ENCODE data around the gene EML2.

EML2 gene

DNA sequence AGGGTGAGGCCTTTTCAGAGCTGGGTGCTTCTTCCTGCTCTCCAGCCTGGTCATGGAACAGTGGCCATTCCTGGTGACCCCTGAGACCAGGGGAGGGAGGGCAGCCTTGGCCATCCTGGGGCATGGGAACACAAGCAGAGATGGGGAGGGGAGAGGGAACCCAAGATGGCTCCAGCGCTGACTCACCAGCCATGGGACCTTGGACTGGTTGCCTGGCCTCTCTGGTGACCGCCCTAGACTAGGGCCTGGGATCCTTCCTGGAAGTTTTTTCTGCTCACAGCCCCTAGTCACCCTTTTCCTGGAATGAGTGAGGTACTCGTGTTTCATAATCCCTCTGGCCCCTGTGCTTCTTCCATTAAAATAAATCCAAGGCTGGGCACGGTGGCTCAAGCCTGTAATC, 51.3 kb downstream of the EML2 start:
- DNase-seq (ENCODE audit: low read depth in 2 of 2): no peak

DNA sequence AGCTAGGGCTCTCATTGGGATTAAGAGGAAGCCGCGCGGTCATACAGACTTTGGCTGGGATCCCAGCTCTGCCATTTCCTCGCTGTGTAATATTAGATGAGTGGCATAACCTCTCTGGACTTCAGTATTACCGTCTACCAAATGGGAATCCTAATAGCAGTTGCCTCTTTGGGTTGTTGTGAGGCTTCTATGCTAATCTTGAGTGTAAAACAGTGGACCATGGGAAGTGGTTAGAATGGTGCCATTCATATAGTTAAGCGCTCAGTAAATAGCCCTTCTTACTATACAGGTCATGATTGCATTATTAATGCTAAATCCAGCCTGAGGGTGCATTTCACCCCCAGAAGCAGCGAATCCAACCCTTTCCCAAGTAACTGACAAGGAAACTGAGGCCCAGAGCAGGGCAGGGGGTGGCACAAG, 54.0 kb downstream of the EML2 start:
- DNase-seq (ENCODE audit: low read depth in 2 of 2): no peak

DNA sequence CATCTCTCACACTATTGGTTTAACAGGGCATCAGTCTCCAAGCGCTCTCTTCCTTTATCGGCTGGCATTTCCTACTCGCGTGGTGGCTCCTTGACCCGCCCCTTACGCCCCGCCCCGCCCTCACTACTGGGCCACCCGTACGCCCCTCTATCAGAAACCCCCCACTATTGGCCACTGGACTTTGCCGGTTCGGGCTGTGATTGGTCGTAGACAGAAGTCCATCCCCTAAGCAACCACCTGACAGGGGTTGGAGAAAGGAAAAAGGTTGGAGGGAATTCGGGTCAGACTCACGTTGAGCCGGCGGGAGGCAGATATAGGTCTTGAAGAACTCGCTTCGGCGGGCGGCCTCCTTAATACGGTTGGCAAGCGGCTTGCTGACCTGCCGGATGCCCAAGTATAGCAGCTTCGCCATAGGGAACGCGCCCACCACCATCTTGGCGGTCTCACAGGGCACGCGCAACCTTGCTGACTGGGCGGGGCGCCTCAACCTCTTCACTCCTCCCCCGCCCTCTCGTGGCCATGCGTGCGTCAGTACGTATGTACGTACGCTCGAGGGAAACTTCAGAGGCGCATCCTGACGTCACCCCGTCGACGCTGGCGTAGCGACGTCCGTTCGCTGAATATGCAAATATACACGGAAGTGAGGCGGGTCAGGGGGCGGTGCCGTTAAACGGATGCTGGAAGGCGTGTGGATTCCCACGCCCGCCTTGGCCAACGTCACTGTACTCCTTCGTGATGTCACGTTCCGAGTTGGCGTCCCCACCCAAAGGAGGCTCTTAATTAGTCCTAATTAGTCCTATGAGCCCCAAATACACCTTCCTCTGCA, 54.7 kb downstream of the EML2 start, which contains the start of gene OPA3:
Gene OPA3, minus strand, starts transcription at position 471 of the 826 bp plus-strand sequence. Its CDS starts 38 bp downstream, at position 433.
- peak; percentile 97 for DNase-seq (ENCODE audit: low read depth in 2 of 2)

DNA sequence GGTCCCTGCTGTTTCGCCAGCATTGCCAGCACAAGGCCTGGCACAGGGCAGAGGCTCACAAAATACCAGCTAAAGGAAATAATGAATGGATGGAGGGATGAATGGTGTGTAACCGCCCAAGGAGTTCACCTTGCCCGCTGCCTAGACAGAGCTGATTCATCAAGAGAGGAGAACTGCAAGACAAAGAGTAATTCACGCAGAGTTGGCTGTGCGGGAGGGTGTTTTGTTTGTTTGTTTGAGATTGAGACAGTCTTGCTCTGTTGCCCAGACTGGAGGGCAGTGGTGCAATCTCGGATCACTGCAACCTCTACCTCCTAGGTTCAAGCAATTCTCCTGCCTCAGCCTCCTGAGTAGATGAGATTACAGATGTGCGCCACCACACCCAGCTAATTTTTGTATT, 57.6 kb downstream of the EML2 start:
- no peak for DNase-seq (ENCODE audit: low read depth in 2 of 2)

DNA sequence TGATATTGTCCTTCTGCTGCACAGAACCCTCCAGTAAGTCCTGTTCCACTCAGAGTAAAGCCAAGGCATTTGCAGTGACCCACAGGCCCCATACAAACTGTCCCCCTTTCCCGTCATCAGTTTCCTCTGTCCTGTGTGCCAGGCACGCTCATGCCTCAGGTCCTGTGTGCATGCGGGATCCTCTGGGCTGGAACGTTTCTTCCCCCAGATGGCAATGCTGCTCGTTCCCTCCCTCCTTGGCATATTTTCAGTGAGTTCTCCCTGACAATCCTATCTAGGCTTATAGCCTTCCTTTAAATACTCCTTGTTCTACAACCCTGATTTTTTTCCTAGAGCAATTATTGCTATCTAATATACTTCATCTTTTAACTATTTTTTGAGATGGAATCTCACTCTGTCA, 60.3 kb downstream of the EML2 start:
- DNase-seq (ENCODE audit: low read depth in 2 of 2): no peak

DNA sequence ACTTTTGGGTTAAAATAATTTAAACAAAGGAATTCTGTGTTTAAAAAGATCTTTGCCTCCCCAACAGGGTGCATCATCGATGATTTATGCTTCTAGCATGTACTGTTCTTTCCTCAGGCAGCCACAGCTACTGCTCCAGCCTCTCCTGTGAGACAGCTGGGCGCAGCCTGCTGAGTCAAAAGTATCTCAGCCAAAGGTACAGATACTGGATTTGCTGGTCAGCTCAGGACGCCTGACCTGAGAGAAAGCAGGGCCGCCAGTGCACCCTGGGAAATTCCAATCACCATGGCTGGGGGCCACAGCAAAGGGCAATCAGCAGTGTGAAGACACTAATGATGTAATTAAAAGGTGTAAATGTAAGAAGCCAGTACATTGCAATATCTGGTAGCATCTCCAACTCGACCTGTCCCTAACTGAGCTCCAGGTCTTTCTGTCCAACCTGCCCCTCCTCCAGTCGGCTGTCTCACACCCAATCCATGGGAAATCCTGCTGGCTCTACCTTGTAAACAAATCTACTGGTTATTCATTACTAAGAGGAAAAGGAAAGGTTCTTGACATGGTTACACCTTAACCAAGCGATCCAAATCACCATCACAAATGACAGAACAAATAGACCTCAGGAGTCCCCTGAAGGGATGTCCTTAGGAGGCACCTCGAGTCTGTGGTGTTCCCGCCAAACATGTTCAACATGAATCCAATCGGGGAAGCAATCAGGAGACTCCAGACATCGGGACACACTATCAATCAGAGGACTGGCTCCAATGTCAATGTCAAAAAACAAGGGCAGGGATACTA, 61.9 kb downstream of the EML2 start:
- no peak for DNase-seq (ENCODE audit: low read depth in 2 of 2)

DNA sequence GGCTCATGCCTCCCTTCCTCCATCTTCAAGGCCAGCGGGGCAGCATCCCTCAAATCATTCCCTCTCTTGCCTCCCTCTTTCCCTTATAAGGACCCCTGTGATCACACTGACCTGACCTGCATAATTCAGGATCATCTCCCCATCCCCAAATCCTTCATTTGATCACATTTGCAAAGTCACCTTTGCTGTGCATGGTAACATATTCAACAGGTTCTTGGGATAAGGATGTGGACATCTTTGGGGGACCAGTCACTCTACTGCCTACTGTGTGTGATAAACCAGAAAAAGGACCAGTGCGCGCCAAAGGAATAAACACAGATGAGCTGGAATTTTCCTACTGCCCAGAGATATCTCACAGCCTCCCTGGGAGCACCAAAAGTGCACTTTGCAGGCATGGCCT, 62.5 kb downstream of the EML2 start:
- no peak for DNase-seq (ENCODE audit: low read depth in 2 of 2)

DNA sequence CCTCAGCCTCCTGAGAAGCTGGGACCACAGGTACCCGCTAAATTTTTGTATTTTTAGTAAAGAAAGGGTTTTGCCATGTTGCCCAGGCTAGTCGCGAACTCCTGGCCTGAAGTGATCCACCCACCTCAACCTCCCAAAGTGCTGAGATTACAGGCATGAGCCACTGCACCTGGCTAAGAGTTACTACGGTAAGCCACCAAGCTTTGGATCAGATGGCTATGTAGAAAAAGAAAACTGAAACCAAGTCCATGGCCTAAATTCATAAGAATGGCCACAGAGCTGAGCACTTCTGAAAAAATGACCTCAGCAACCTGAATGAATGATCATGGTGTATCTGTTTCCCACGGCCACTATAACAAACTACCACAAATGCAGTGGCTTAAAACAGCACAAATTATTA, 64.0 kb downstream of the EML2 start:
- DNase-seq (ENCODE audit: low read depth in 2 of 2): no peak

DNA sequence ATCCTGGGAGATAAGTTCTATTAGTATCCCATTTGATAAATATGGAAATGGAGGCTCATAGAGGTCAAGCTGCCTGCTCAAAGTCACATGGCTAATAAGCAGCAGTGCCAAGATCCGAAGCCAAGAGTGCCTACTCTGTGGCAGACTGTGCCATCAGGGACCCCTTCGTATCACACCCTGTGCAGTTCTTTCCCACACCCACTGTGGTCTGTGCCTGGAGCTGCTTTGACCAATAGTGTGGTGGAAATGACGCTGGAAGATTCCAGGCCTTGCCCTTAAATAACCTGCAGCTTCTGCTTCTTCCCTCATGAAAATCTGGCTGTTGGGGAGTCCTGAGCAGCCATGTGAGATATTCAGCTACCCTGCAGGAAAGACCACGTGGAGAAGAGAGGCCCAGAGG, 64.7 kb downstream of the EML2 start:
- no peak for DNase-seq (ENCODE audit: low read depth in 2 of 2)

DNA sequence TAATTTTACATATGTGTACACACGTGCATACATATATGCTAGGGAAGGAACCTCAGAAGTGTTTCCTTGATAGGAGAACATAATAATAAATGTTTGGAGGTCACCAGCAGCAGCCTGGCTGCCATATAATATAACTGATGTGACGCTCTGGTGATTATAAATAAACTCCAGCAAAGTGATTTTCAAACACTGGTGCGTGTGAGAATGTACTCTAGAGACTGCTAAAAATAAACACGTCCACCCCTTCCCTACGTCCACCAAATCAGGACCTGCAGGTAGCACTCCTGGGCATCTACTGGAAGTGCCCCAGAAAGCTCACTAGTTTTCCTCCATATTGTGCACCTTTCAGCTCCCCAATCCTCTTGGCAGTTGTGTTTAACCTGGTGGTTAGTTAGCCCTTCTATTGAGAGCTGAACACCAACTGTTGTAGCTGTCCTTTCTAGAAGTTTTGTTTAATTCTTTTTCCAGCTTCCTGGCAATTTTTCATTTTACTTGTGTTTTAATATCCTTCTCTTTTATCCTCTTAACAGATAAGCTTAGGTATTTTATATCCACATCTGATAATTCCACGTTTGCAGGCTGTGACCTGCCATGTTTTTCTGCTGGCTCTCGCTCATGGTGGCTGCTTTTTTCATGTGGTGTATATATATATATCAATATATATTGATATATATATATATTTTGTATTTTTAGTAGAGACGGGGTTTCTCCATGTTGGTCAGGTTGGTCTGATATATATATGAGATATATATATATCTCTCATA, 67.6 kb downstream of the EML2 start:
- DNase-seq (ENCODE audit: low read depth in 2 of 2): no peak

DNA sequence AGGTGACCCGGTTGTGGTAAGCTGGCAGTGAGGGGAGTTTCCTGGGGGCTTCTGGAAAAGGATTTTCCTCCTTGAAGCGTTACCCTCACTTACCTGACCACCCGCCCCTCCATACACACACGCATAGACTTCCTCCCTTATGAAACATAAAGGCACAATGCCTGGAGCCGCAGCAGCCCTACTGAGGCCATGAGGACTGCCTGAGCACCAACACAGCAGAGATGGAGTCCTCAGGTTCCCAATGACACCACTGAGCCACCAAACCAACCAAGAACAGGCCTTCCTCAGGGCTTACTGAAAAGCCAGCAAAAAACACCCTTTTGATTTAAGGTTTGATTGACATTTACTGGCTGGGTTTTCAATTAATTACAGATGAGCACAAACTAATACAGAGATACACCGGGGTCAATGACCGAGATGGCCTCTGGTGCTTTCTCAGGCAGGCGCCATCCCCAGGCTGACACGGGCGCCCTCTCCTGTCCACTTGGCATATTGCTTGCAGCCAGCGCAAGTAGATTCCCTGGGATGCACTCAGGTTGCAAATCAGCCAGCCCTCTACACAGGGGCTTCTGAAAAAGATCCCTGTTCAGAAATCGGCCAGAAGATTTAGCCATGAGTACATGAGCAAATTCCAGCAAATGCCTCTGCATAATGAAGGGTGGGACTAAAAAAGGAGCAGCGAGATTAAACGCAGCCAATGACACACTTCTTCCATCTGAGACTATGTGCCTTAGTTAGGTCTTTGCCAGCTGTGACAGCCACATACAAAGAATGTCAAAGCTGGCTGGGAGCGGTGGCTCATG, 69.4 kb downstream of the EML2 start:
- DNase-seq (ENCODE audit: low read depth in 2 of 2): peak in 1 of 2 donors; percentile 23

DNA sequence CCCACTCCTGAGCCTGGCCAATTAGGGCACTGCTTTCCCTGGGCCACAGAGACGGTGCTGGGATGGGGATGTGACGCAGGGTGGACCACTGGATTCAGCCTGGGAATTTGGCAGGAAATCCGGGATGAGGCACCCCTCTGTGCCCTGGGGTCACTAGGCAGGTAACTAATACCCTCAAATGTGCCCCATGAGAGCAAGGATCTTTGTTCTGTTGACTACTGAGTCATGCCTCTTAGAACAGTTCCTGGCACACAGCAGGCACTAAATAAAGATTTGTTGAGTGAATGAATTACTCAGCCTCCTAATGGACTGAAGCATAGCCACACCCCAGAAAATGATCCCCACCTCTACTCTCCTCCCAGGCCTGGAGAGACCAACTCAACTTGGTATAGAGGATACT, 70.5 kb downstream of the EML2 start:
- no peak for DNase-seq (ENCODE audit: low read depth in 2 of 2)

DNA sequence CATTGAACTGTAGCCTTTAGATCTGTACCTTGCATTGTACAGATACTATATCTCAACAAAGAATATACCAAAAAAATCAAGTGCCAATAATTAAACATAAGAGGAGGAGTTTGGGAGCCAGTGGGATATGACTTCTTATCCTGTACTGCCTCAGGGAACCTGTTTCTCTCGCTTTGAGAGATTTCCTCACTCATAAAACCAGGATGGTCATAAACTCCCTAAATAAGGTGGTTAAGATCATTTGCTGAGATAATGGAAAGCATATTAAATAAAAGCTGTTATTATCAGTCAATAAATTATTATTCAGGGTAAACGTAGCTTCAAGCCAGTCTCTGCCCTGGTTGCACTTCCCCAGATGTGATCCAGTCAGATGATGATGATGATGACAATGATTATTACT, 71.6 kb downstream of the EML2 start:
- no peak for DNase-seq (ENCODE audit: low read depth in 2 of 2)

DNA sequence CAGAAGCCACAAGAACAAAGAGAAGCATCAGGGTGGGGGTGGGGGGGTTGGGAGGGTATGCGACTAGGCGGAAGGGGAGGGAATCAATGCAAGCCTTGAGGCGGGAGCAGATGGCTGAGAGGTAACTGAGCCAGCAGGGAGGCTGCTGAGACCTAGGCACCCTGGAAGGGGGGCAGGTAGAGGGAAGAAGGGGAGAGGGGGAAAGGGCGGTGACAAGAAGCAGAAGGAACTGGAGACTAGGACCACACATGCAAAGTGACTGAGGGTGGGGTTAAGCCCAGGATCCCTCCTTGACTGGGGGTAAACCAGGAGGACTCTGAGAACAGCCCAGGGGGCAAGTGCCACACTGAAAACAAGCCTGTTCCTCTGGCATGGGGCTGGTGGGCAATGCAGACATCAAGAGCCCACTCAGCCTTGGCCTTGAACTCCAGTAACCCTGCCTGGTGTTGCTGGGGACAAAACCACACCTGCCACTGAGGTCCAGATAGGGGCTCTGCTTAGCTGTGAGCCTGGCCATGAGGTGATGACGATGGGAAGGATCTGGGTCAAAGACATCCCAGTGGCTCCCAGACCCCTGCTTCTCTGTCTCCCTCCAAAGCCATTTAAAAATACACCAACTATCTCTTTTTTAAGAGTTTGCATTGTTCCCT, 74.9 kb downstream of the EML2 start:
- no peak for DNase-seq (ENCODE audit: low read depth in 2 of 2)

DNA sequence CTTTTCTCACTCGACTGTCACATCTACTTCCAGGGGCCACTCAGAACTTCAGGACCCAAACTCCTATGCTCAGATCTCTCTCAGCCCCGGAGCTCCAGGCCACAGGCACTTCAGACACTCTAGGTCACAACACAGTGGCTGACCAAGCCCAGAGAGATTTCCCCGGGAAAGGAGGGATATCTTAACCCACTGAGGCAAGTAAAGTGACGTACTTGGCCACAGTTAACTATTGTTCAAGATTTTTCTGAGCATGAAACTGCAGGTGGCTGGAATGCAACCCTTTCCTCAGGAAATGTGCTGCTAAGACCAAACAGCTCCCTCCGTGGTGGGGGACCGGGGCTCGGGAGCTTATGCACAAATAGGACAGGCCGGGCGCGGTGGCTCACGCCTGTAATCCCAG, 78.5 kb downstream of the EML2 start:
- no peak for DNase-seq (ENCODE audit: low read depth in 2 of 2)

DNA sequence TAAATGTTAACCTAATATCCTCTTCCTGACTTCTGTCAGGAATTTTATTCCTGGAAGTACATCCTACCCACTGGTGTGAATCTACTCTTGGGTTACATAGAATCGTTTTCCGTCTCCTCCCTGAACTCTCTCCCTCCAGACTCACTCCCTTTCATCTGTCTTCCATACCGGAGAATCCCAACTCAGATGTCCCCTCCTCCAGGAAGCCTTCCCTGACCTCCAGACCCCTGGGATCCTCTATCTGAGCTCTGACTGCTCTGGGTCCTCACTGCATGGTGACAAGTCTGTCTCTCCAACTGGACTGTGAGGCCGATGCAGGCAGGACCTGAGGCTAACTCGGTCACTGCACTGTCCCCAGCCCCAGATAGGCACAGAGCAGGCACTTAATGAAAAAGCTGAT, 79.2 kb downstream of the EML2 start:
- DNase-seq (ENCODE audit: low read depth in 2 of 2): no peak

All from stimulated activated CD8-positive, alpha-beta memory T cell treated with anti-CD3 and anti-CD28 coated beads, Interleukin-7, amount 100 ng/mL, for 1 hour (primary cell).